Right renal pelvis (tissue), 4 donors: Measurements from ENCODE around the gene C9orf153. TPM values are rescaled to one million over a fixed set of nuclear protein-coding genes. Genes with fewer than 3 reads are reported as not detected.
"Not testable (repeated sequence)": the region's sequence is repeated elsewhere in the genome, so short reads cannot be mapped to it uniquely, and the experiment has no call there.

Experiments
- DNase-seq, 4 donors: peaks; one replicate each; pipeline ENCODE4 v3.0.0-alpha.2; 2013; ENCODE audit warnings: low read depth in 4 of 4, low spot score in 3 of 4, missing footprints in 1 of 4
- polyA plus RNA-seq, 4 donors: library from polyadenylated mRNA; unstranded; fragments of 120-200 nt; gene quantifications; one replicate each; pipeline ENCODE4 v1.2.1, GENCODE V29; 2013; ENCODE audit not compliant: insufficient read length in 4 of 4

C9orf153 gene
- polyA plus RNA-seq, 4 donors: 0.15 to 0.20 (median 0.16) TPM; not detected in 1

DNA sequence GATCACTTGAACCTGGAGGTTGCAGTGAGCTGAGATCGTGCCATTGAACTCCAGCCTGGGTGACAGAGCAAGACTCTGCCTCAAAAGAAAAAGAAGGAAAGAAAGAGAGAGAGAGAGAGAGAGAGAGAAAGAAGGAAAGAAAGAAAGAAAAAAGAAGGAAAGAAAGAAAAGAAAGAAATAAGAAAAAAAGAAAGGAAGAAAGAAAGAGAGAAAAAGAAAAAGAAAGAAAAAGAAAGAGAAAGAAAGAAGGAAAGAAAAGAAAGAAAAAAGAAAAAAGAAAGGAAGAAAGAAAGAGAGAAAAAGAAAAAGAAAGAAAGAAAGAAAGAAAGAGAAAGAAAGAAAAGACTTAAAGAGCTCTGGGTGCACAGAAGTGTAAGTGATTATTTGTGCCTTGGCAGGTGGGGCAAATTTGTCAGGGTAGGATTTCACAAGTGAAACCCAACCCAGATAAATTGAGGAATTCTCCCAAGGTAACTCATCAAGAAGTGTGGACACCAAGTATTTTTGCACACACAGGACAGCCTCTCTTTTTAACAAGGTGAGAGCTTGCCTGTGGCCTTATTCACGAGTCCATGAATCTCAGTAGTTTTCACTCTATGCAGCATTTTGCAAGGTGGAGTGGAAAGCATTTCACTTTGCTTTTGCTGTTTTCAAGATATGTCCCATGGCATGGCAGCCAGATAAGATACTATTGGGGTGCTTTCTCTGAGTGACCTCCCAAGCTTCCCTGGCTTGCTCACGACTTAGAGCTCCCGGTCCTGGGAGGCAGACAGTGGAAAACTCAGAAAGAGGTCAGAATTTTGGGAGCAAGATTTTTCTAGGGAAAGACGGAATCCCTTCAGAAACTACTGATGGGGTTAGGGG lies 57.8 kb downstream of the C9orf153 start:
- DNase-seq: no peak

DNA sequence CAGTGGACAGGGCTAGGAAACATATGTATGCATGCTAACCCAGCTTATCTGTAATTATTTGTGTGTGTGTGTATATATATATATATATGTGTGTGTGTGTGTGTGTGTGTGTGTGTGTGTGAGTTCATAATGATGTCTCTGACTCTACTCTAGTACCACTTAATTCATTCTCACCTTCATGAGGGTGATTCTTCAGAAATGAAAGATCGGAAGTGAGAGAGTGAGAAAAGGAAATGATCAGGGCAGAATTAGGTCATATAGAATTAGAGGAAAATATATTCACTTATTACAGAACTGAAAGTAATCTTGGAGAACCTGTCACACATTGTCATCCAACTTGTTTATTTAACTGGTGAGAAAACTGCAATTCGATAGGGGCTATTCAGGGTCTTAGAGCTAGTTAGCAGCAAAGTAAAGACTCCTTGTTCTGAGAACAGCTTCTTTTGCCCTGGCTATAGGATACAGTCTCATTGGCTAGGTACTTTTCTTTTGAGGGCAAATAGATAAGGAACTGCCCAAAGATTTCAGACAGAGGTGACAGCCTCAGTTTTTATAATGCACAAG lies 58.8 kb downstream of the C9orf153 start:
- no peak for DNase-seq

DNA sequence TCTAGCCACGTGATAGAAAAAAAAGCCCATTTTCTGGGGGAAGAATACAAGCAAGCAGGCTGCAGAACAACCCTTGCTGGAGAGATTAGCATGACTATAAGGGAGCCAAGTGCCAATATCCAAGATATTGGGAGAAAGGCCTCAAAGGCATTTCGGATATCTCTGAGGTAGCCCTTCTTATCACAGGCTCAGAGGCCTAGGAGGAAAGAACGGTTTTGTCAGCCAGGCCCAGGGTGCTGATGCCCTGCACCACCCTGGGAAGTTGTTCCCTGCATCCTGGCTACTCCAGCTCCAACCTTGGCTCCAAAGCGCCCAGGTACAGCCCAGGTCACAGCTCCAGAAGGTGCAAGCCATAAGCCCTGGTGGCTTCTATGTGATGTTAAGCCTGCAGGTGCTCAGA lies 66.4 kb downstream of the C9orf153 start:
- DNase-seq: no peak

GRCh38 chr9:86190700-86191099 lies 68.8 kb downstream of the C9orf153 start:
- DNase-seq: not testable (repeated sequence)

DNA sequence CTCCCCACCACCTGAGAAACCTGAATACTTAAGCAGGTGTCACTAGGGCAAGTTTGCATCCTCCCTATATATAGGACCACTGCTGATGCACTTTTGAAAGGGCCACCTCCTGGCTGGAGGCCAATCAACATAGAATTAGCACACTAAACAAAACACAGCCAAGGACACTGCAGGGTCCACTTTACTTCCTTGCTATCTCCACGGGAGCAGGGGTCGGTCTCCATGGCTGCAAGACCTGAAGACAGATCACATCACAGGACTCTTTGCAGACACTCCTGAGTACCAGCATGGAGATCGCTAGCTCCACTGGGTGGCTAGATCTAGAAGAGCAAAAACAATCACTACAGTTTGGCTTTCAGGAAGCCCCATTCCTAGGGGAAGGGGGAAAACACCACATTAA lies 72.3 kb downstream of the C9orf153 start:
- no peak for DNase-seq

DNA sequence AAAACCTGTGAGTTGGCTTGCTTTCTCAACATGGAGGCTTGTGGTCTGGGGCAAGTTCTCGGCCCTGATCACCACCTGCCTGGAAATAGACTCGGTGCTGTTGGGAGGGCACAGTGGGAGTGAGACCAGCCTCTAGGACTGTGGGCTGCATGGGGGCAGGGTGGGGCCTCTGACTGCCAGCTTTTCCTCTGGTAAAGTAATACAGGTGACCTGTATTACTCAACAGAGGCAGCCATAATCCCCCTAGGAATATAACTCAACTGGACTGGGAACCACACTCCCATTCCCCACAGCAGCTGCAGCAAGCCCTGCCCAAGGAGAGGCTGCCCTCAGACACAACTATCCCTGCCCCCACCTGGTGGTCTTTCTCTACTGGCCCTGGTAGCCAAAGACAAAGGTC lies 72.8 kb downstream of the C9orf153 start:
- no peak for DNase-seq

DNA sequence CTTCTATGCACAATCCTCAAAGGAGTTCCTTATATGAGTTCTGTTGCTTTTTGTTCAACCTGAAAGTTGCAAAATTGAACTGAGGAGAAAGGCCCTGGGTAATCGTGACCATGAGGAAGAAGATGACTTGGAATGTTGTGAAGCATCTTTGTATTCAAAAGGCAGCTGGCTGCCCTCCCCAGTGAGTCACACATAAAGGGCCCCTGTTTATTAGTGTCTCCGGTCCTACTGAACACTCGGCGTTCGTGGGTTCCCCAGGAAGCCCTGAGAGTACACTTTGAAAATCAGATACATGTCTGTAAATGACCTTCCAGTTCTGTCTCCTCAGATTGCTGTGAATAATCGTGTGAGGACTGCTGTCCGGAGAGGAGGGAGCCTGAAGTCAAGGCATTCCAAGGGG lies 73.6 kb downstream of the C9orf153 start:
- DNase-seq: no peak

GRCh38 chr9:86184138-86184524 lies 75.3 kb downstream of the C9orf153 start:
- no peak for DNase-seq

DNA sequence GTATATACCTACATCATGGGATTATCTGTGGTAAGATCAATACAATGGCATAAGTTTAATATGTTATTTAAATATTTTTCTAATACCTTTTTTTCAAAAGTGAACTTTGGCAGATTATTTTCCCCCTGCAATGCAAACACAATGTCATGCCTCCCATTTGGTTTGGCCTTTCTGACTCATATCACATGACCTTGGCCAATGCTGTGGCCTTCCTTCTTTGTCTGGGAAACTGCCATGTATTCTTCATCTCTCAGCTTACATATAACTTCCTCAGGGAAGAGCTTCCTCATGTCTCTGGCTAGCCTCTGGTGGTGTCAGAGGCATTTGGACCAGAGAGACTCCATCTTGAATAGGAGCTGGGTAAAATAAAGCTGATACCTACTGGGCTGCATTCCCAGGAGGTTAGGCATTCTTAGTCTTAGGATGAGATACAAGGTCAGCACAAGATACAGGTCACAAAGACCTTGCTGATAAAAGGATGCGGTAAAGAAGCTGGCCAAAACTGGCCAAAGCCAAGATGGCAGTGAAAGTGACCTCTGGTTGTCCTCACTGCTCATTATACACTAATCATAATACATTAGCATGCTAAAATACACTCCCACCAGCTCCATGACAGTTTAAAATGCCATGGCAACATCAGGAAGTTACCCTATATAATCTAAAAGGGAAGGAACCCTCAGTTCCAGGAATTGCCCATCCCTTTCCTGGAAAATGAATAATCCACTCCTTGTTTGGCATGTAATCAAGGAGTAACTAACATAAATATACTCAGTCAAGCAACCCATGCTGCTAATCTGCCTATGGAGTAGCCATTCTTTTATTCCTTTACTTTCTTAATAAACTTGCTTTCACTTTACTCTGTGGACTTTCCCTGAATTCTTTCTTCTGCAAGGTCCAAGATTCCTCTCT lies 76.0 kb downstream of the C9orf153 start:
- DNase-seq: no peak

GRCh38 chr9:86181379-86182315 lies 77.8 kb downstream of the C9orf153 start:
- no peak for DNase-seq

DNA sequence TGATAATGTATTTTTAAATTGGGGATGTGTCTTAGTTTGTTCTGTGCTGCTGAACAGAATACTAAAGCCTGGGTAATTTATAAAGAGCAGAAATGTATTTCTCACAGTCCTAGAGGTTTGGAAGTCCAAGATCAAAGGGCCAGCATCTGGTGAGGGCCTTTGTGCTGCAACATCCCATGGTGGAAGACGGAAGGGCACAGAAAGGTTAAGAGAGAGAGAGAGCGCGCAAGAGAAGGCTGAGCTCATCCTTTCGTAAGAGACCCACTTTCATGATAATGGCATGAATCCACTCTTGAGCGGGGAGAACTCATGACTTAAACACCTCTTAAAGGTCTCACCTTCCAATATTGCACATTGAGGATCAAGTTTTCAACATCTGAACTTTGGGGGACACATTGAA lies 81.0 kb downstream of the C9orf153 start:
- DNase-seq: no peak

GRCh38 chr9:86177995-86178394 lies 81.5 kb downstream of the C9orf153 start:
- DNase-seq: no peak

DNA sequence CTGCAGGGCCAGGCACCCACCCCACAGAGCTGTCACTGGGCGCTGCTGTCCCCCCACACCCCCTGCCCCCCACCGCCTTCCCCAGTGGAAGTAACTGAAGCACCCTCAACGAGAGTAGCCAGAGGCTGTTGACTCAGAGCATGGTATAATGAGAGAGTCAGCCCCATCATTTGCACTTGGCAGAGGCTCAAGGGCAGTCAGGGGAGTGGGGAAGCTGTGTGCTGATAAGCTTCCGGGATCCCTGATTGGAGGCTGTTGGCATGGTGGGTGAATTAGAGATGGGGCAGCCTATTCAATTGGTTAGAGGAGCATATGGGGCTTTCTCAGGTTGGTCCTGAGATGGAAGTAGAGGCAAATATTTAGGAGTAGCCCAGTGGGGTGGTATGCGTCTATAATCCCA lies 83.0 kb downstream of the C9orf153 start:
- DNase-seq: no peak

- DNase-seq: no peak
Observed at GRCh38 chr9:86175743-86176456, 83.6 kb downstream of the C9orf153 start.

DNA sequence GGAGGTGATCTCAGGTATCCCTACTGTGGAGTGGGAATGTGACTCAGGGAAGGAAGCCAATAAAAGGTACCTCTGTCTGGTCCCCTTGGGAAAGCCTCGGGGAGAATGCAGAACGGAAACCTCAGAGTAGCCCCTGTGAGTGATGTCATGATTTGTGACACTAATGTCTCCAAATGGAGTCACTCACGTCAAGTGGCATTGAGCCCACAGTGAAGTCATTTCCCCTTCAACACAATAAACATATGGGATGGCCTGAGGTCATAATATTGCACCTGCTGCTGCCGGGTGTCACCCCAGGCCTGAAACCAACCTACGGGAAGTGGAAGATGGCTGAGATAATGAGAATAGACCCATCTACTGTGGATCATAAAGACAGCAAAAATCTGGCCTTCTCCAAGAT lies 84.2 kb downstream of the C9orf153 start:
- no peak for DNase-seq
